GM12864 (cell line): Measurements from ENCODE around the gene BAIAP2.

ENCODE experiments used
- DNase-seq: peaks from one replicate; pipeline ENCODE4 v3.0.0-alpha.2; 2011; ENCODE audit warnings: low read depth
- H3K4me3 ChIP-seq: 2 replicates; pipeline ENCODE4 v1.5.1; 2011; ENCODE audit warnings: mild to moderate bottlenecking, low read depth, low read length, control low read depth
- CTCF ChIP-seq: IDR thresholded peaks from 2 replicates; pipeline ENCODE4 v1.5.1; 2011; ENCODE audit warnings: low read depth, mild to moderate bottlenecking, moderate library complexity, low read length, control low read depth, inconsistent platforms; ENCODE audit errors: missing control alignments

BAIAP2 gene

GRCh38 chr17:81109957-81110356 lies 75.0 kb downstream of the BAIAP2 start:
- DNase-seq = no peak
- H3K4me3 ChIP-seq = no peak overlapping the region
- no peak for TF ChIP-seq CTCF

DNA sequence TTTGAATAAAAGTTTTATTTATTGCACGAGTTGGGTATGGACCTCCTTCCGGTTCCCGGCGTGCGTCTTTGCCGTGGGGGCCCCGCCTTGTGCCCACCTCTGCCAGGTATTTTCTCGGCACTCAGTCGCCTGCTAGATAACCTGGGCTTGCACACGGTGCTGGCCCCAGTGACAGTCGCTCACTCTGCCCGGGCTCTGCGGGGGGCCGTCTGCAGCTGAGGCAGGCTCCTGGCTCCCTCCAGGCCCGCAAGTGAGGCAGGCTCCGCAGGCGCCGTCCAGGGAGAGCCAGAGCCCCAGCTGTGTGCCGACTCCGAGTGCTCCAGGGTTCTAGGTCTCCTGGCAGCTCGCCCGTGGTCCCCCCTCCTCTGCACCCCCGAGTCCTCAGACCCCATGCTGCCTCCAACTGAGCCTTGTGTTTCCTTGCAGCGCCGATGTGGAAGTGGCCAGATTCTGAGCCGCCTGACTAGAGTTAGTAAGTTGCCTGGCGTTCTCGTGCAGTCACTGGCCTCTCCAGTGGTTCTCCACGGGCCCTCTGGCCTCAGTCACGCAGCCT lies 75.6 kb downstream of the BAIAP2 start:
- TF ChIP-seq CTCF = no peak
- H3K4me3 ChIP-seq = no peak overlapping the region
- DNase-seq = no peak

GRCh38 chr17:81111066-81111465 lies 76.1 kb downstream of the BAIAP2 start:
- H3K4me3 ChIP-seq = no peak overlapping the region
- TF ChIP-seq CTCF = no peak
- DNase-seq = no peak

GRCh38 chr17:81112450-81112849 lies 77.5 kb downstream of the BAIAP2 start:
- DNase-seq = no peak
- H3K4me3 ChIP-seq = no peak overlapping the region
- TF ChIP-seq CTCF = no peak

- DNase-seq = no peak
- no peak overlapping the region for H3K4me3 ChIP-seq
- no peak for TF ChIP-seq CTCF
Observed at GRCh38 chr17:81113158-81113724, 78.3 kb downstream of the BAIAP2 start.

DNA sequence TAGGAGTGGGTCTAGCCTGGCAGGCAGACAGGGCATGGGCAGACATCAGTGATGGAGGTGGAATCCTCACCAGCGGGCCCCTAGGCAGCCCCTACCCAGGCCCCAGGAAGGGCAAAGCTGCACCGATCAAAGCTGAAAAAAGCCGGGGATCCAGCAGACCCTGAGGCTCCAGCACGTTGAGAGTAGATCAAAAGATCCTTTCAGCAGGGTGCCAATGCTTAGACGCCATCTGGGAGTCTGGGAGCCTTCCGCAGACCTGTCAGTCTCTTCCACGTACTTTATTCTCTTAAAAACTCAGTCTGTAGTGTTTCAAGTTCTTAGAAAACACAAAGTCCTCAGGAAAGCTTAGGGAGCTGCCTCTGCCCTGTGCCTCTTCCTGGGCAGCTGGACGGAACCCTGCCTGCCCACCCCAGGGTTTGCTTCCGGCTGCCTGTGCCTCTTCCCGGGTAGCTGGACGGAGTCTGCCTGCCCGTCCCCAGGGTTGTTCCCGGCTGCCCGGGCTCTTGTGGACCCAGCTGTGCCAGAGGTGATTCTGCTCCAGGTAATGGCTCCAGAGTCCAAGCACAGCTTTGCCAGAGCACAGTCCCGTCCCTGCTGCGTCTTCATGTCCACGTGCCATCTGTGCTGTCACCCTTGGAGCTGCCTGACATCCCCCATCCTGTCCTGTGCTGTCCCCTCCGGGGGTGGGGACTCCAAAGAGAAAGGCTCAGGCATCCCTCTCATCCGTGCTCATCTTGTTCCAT lies 79.6 kb downstream of the BAIAP2 start:
- DNase-seq = no peak
- no peak for TF ChIP-seq CTCF
- H3K4me3 ChIP-seq = no peak overlapping the region

DNA sequence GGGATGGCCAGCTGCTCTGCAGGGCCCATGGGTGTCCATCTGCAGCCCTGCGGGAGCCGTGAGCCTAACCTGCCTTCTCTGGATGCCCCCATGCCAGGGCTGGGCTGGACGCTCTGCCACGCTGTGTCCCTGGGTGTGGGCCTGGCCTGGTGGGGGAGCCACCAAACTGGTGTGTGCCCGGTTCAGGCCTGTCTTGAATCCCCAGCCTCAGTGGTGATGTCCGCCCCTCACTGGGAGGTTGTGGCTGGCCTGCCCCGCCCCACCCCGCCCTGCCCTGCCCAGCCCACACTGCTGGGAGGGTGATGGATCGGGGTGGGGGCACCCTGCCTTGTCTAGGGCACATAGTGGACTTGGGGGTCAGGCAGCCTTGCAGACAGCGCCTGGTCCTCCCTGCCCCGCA lies 80.3 kb downstream of the BAIAP2 start:
- H3K4me3 ChIP-seq = no peak overlapping the region
- TF ChIP-seq CTCF = no peak
- DNase-seq = no peak
